Choroid plexus epithelial cell (primary cell): Measurements from ENCODE around the gene MRPL41.

Source experiments
- DNase-seq: peaks from one replicate; pipeline ENCODE4 v3.0.0-alpha.2; 2010; ENCODE audit warnings: low read depth
- H3K4me3 ChIP-seq: 2 replicates; pipeline ENCODE4 v1.5.1; 2011; ENCODE audit warnings: low read depth, mild to moderate bottlenecking, control low read depth, low read length, moderate library complexity
- CTCF ChIP-seq: conservative IDR thresholded peaks from 2 replicates; pipeline ENCODE4 v1.5.1; 2011; ENCODE audit warnings: low read depth, mild to moderate bottlenecking, control low read depth, inconsistent platforms, low read length, moderate library complexity

MRPL41 gene

GRCh38 chr9:137551264-137552021 is at the start of gene MRPL41:
TSS of gene MRPL41 (plus strand) at chr9:137551879. CDS start at chr9:137552082, 203 bp downstream.
- TF ChIP-seq CTCF: peak; percentile 52
- DNase-seq: peak; percentile 86
- peak within 1 kb of the TSS; percentile 90 for H3K4me3 ChIP-seq

- no peak for TF ChIP-seq CTCF
- DNase-seq: no peak
- H3K4me3 ChIP-seq: no peak overlapping the region
Observed at GRCh38 chr9:137502008-137502911, 49.4 kb upstream of the MRPL41 start.

GRCh38 chr9:137504432-137504777 is 47.3 kb upstream of the MRPL41 start:
- no peak for DNase-seq
- no peak for TF ChIP-seq CTCF
- H3K4me3 ChIP-seq: no peak overlapping the region

- no peak for TF ChIP-seq CTCF
- H3K4me3 ChIP-seq: no peak overlapping the region
- no peak for DNase-seq
Observed at GRCh38 chr9:137505421-137506140, 46.1 kb upstream of the MRPL41 start.

- TF ChIP-seq CTCF: no peak
- no peak for DNase-seq
- H3K4me3 ChIP-seq: no peak overlapping the region
Observed at GRCh38 chr9:137506274-137506673, 45.4 kb upstream of the MRPL41 start.

GRCh38 chr9:137506702-137507171 is 44.9 kb upstream of the MRPL41 start:
- no peak for TF ChIP-seq CTCF
- DNase-seq: no peak
- H3K4me3 ChIP-seq: no peak overlapping the region
